PC-3 (cell line): ENCODE measurements around the gene C6orf62. TPM values are rescaled to one million over a fixed set of nuclear protein-coding genes. Genes with fewer than 3 reads are reported as not detected.

ENCODE experiments used
- ATAC-seq: fragments of 200-7000 bp; cut with Tn5 transposase; 2 replicates; pipeline ENCODE4 v1.9.1; 2020; ENCODE audit warnings: mild to moderate bottlenecking, moderate library complexity
- BruUV-seq: library from RNA; stranded (reverse); fragments of 400-500 nt; replicated peaks from 2 replicates; lab custom pipeline; 2021; lab: Mats Ljungman, UMichigan
- CTCF ChIA-PET: fragments of 300-600 bp; sonication (Branson Sonifier 250); formaldehyde crosslinking; loops from one replicate; lab custom pipeline; 2022; ENCODE audit warnings: antibody characterized with exemption; lab: Charles Lee
- POLR2A ChIA-PET: fragments of 300-600 bp; sonication (Branson Sonifier 250); formaldehyde crosslinking; loops from one replicate; lab custom pipeline; 2022; ENCODE audit warnings: antibody characterized with exemption; ENCODE audit not compliant: unreplicated experiment; lab: Charles Lee
- DNase-seq: peaks from one replicate; pipeline ENCODE4 v3.0.0-alpha.2; 2015
- H2AFZ ChIP-seq: fragments of 300-600 bp; sonication (generic); 2 replicates; pipeline ENCODE4 v1.6.0; 2016; ENCODE audit warnings: antibody characterized with exemption, low read length
- H3F3A ChIP-seq: fragments of 300-600 bp; sonication (generic); one replicate; pipeline ENCODE4 v1.6.0; 2017; ENCODE audit warnings: antibody characterized with exemption, low read length, control low read depth, mild to moderate bottlenecking; ENCODE audit not compliant: unreplicated experiment
- H3K27ac ChIP-seq: fragments of 300-600 bp; sonication (generic); 2 replicates; pipeline ENCODE4 v1.5.1; 2016; ENCODE audit warnings: mild to moderate bottlenecking, low read length
- H3K27me3 ChIP-seq: fragments of 300-600 bp; sonication (generic); 2 replicates; pipeline ENCODE4 v1.6.1; 2016; ENCODE audit warnings: low read length, mixed read lengths
- H3K36me3 ChIP-seq: fragments of 300-600 bp; sonication (generic); 2 replicates; pipeline ENCODE4 v1.6.1; 2016; ENCODE audit warnings: low read depth, mixed run types, low read length, mixed read lengths
- H3K4me1 ChIP-seq: fragments of 300-600 bp; sonication (generic); 2 replicates; pipeline ENCODE4 v1.5.1; 2016; ENCODE audit warnings: low read length; ENCODE audit not compliant: insufficient read depth
- H3K4me2 ChIP-seq: fragments of 300-600 bp; sonication (generic); 2 replicates; pipeline ENCODE4 v1.6.0; 2016; ENCODE audit warnings: low read length
- H3K4me3 ChIP-seq: fragments of 300-600 bp; sonication (generic); 2 replicates; pipeline ENCODE4 v1.5.1; 2016; ENCODE audit warnings: mild to moderate bottlenecking, low read length, mixed read lengths
- H3K79me2 ChIP-seq: fragments of 300-600 bp; sonication (generic); 2 replicates; pipeline ENCODE4 v1.6.1; 2017; ENCODE audit warnings: low read length, mixed read lengths
- H3K9ac ChIP-seq: fragments of 300-600 bp; sonication (generic); 2 replicates; pipeline ENCODE4 v1.6.0; 2016; ENCODE audit warnings: mild to moderate bottlenecking, low read length
- H3K9me2 ChIP-seq: fragments of 300-600 bp; sonication (generic); replicated peaks from 2 replicates; pipeline ENCODE4 v1.6.1; 2016; ENCODE audit warnings: mixed run types, low read length, mixed read lengths
- H3K9me3 ChIP-seq: fragments of 300-600 bp; sonication (generic); 2 replicates; pipeline ENCODE4 v1.6.1; 2016; ENCODE audit warnings: low read length, mixed read lengths
- H4K20me1 ChIP-seq: fragments of 300-600 bp; sonication (generic); 2 replicates; pipeline ENCODE4 v1.6.1; 2016; ENCODE audit warnings: low read length, mixed read lengths
- CTCF ChIP-seq: fragments of 300-600 bp; sonication (generic); conservative IDR thresholded peaks from 2 replicates; pipeline ENCODE4 v1.5.1; 2017; ENCODE audit warnings: antibody characterized with exemption, low read depth, mild to moderate bottlenecking, low read length
- EZH2 ChIP-seq: fragments of 300-600 bp; sonication (generic); IDR thresholded peaks from one replicate; pipeline ENCODE4 v1.6.1; 2017; ENCODE audit warnings: antibody characterized with exemption, mild to moderate bottlenecking, low read length; ENCODE audit not compliant: unreplicated experiment
- EZH2phosphoT487 ChIP-seq: fragments of 300-600 bp; sonication (generic); IDR thresholded peaks from 2 replicates; pipeline ENCODE4 v1.6.1; 2018; ENCODE audit warnings: mild to moderate bottlenecking, antibody characterized with exemption, low read length, borderline replicate concordance
- intact Hi-C: fragments of 100-400 bp; cut with micrococcal nuclease; formaldehyde crosslinking; loops from 2 replicates; pipeline ENCODE4 v1.9.0; 2023
- total RNA-seq: library from RNA; depleted of rRNA; stranded (reverse); fragments of >200 nt; gene quantifications from 2 replicates; pipeline ENCODE4 v1.2.3, GENCODE V29; 2014

C6orf62 gene
- total RNA-seq, 1 experiment from 2014 or later, result 81.8 TPM

DNA sequence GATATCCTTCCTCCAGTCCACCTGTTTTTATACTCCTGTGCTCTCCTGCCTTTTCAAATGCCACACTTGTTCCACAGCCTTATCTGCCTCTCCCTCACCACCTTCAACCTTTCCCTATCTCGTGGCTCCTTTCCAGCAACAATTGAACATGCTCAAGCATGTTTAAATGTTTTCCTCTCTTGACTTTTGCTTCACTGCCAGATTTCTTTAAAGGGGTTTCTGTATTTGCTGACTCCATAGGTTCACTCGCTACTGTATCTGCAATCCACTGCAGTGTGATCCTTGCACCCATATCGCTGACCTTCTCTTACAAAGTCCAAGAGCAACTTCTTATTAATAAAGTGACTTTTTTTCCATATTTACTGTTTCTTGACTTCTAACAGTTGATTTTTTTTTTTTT, 44.6 kb upstream of the C6orf62 start:
- no peaks in the 10 kb centered on the region for H3K9me2 ChIP-seq
- intact Hi-C loops, result no loop called here
- BruUV-seq, result no TSS peak

DNA sequence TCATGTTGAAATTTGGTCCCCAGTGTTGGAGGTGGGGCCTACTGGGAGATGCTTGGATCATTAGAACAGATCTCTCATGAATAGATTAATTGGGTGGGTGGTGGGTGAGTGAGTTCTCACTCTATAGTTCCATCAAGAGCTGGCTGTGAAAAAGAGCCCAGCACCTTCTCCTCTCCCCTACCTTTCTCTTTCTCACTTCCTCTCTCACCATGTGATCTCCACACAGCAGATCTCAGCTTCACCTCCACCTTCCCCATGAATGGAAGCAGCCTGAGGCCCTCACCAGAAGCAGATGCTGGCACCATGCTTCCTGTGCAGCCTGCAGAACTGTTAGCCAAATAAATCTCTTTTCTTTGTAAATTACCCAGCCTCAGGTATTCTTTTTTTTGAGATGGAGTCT, 42.9 kb upstream of the C6orf62 start:
- Histone ChIP-seq H3K9me3 (no peaks in the 10 kb centered on the region), H2AFZ (no peak overlapping the region), H3K4me1 (no peaks in the 10 kb centered on the region), H3K4me3 (no peak overlapping the region), H3F3A (no peaks in the 10 kb centered on the region), H3K79me2 (no peaks in the 10 kb centered on the region), H3K9me2 (no peaks in the 10 kb centered on the region), H3K36me3 (no peaks in the 10 kb centered on the region), H3K4me2 (no peak overlapping the region), H3K27me3 (no peaks in the 10 kb centered on the region), H4K20me1 (no peaks in the 10 kb centered on the region), H3K9ac (no peak overlapping the region), H3K27ac (no peak overlapping the region)
- TF ChIP-seq CTCF (no peak), EZH2phosphoT487 (no peak), EZH2 (no peak)
- CTCF ChIA-PET, result no interaction called here
- DNase-seq (no peak), ATAC-seq (no peak)
- POLR2A ChIA-PET, result no interaction called here
- BruUV-seq, result no TSS peak
- intact Hi-C loops, result no loop called here

More for the DNA sequence above, 44.6 kb upstream of the C6orf62 start:
- CTCF ChIA-PET, result no interaction called here
- Histone ChIP-seq H3K4me3 (no peak overlapping the region), H3K4me2 (no peak overlapping the region), H3K4me1 (no peaks in the 10 kb centered on the region), H3K27ac (no peak overlapping the region), H3K36me3 (no peaks in the 10 kb centered on the region), H3K79me2 (no peaks in the 10 kb centered on the region), H3F3A (no peaks in the 10 kb centered on the region), H3K9me3 (no peaks in the 10 kb centered on the region), H4K20me1 (no peaks in the 10 kb centered on the region), H3K27me3 (no peaks in the 10 kb centered on the region), H3K9ac (no peak overlapping the region), H2AFZ (no peak overlapping the region)
- no peak for ATAC-seq
- DNase-seq, result no peak
- POLR2A ChIA-PET, result interaction anchor here (0.7 kb wide), 1 partner anchor 478 kb away, joined by 3 read pairs; no protein-coding TSS in a partner anchor
- no peak for TF ChIP-seq CTCF
- TF ChIP-seq EZH2phosphoT487, result no peak
- TF ChIP-seq EZH2, result no peak

- ChIA-PET CTCF (no interaction called here), POLR2A (no interaction called here)
- Histone ChIP-seq H3K4me3 (no peak overlapping the region), H3K27ac (no peak overlapping the region), H3K4me2 (no peak overlapping the region), H3K27me3 (no peaks in the 10 kb centered on the region), H3K9me3 (no peaks in the 10 kb centered on the region), H3K9ac (no peak overlapping the region), H3K36me3 (no peaks in the 10 kb centered on the region), H3K4me1 (no peaks in the 10 kb centered on the region), H3F3A (no peaks in the 10 kb centered on the region), H3K9me2 (no peaks in the 10 kb centered on the region), H4K20me1 (no peaks in the 10 kb centered on the region), H2AFZ (0 out of 2 replicates have a peak overlapping the region, but pooled peaks have one; percentile 18), H3K79me2 (no peaks in the 10 kb centered on the region)
- TF ChIP-seq EZH2phosphoT487 (no peak), EZH2 (no peak), CTCF (no peak)
- ATAC-seq (peak; percentile 46; the same call in 1 of the 2 replicates), DNase-seq (no peak)
- no TSS peak for BruUV-seq
- intact Hi-C loops, result no loop called here
These were observed 42.4 kb upstream of the C6orf62 start for GRCh38 chr6:24761193-24761835.
